Stimulated activated CD8-positive, alpha-beta memory T cell treated with anti-CD3 and anti-CD28 coated beads, Interleukin-15, amount 100 ng/mL, for 4 hours (primary cell): ENCODE measurements around the gene GOLGA8O.
"Not testable (repeated sequence)": the region's sequence is repeated elsewhere in the genome, so short reads cannot be mapped to it uniquely, and the experiment has no call there.

Experiments used
- DNase-seq, 2 donors: peaks; one replicate each; pipeline ENCODE4 v3.0.0-alpha.2; 2020; ENCODE audit warnings: low read depth in 2 of 2

GOLGA8O gene

GRCh38 chr15:32455534-32455933 is at the start of gene GOLGA8O:
TSS of gene GOLGA8O (minus strand) at chr15:32455634. CDS start at chr15:32455536, 98 bp downstream.
- not testable (repeated sequence) for DNase-seq

GRCh38 chr15:32504152-32504811 is 48.8 kb upstream of the GOLGA8O start:
- DNase-seq: not testable (repeated sequence)

DNA sequence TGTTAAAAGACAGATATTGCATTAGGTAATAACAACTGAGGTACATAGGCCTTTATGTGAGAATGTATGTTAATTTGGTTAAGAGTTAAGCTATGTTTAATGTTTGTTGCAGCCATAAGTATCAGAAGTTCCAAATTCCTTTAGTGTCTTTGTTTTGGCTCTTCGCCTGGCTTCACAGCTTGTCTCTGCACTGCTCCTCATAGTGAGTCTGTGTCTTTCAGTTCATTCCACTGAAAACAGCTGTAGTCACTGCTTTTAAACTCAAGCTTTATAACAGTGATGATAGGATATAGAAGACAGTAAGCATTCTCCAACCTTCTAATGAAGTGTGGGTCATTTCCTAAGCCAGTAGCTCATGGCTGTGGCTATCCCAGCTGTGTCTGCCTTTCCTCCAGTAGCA is 47.5 kb upstream of the GOLGA8O start:
- not testable (repeated sequence) for DNase-seq

- not testable (repeated sequence) for DNase-seq
These were observed 37.3 kb upstream of the GOLGA8O start for GRCh38 chr15:32492768-32493167.

GRCh38 chr15:32486474-32486873 is 31.0 kb upstream of the GOLGA8O start:
- not testable (repeated sequence) for DNase-seq

GRCh38 chr15:32483377-32483776 is 27.9 kb upstream of the GOLGA8O start:
- DNase-seq: not testable (repeated sequence)

DNA sequence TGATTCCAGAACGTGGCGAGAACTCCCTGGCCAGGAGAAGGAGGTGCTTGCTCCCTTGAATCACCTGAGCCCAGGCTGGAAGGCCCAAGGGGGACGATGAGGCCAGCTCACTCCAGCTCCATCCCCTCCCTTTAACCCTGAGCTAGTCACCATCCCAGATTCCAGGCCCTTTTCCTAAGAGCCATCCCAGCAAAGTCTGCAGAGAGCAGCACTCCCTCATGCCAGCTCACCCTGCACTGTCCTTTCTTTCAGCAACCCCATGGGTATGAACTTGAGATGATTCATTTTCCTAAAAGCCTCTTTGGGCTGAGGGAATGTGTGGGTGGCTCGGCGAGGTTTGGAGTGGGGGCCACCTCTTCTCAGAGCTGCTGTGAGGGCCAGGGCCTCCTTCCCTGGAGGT is 26.2 kb upstream of the GOLGA8O start:
- not testable (repeated sequence) for DNase-seq

DNA sequence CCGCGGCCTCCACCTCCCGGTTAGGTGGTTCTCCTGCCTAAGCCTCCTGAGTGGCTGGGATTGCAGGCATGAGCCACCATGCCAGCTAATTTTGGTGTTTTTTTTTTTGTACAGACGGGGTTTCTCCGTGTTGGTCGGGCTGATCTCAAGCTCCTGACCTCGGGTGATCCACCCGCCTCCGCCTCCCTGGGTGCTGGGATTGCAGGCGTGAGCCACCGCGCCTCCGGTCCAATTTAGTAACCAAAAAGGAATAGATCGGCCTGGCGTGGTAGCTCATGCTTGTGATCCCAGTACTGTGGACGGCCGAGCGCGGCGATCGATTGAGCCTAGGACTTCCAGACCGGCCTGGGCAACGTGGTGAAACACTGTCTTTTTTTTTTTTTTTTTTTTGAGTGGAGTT is 12.6 kb upstream of the GOLGA8O start:
- DNase-seq: not testable (repeated sequence)

DNA sequence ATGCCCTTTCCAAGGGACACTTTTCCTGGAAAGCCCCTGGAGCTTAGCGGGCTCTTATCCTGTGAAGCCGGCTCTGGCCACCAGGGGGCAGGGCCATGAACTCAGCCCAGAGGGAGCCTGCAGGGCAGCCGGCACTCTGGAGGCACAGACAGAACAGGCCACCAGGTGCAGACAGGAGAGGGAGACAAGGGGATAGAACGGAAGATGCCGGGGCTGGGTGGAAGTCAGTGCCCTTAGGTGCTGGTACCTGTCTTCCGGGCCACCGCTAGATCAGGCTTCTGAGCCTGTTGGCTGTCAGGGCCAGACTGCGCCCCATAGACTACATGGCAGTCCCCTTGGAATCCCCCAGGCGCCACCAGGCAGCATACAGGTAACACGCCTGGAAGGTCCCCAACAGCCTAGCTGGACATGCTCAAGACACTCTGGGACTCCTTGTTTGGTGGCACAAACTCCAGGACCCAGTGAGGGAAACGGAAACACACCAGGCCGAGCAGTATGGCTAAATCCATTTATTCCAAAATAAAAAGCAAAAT is 14.9 kb downstream of the GOLGA8O start:
- DNase-seq: not testable (repeated sequence)

GRCh38 chr15:32434102-32434963 is 21.1 kb downstream of the GOLGA8O start:
- DNase-seq: not testable (repeated sequence)

- not testable (repeated sequence) for DNase-seq
These were observed 27.8 kb downstream of the GOLGA8O start for GRCh38 chr15:32427635-32428034.

GRCh38 chr15:32426511-32426910 is 28.9 kb downstream of the GOLGA8O start:
- not testable (repeated sequence) for DNase-seq

GRCh38 chr15:32407903-32408302 is 47.5 kb downstream of the GOLGA8O start:
- not testable (repeated sequence) for DNase-seq

DNA sequence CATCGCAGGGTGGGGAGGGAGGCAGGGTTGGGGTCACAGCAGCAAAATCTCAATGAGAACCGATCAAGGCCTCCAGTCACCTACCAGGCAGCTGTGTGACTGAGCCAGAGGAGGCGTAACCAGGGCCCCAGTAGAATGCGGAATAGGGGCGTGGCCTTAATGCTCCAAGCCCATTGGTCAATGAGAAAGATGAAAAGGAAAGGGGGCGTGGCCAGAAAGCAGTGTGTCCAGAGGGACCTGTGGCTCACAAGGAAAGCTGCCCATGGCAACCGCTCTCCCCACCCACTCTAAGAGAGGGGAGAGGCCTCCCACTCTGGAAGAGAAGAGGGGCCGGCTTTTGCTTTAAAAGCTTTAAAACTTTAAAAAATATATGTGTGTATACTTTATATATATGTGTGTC is 52.2 kb downstream of the GOLGA8O start, which contains the start of gene GOLGA8K:
TSS of gene GOLGA8K (minus strand) at position 101 of the 400 bp plus-strand sequence. CDS start at position 3, 98 bp downstream.
- not testable (repeated sequence) for DNase-seq

DNA sequence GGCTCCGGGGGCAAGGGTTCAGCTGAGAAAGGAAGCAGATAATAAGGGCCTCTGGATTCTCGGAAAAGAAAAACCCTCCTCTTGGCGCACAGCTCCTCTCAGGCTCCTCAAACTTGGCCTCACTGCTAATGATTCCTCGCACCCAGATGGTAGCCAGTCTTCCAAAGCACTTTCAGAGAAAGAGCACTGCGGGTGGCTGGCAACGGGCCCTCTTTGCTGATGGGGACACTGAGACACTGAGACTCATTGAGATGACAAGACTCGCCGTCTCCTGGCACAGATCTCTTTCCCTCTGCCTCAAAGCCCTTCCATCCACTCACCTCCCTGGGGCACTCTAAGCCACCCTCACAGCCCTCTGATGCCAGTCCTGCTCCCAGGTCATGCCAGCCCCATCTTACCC is 58.9 kb downstream of the GOLGA8O start:
- DNase-seq: not testable (repeated sequence)
